ENCODE data around the gene CACNB2. TPM values are rescaled to one million over a fixed set of nuclear protein-coding genes. Genes with fewer than 3 reads are reported as not detected.

The CACNB2 gene
- total RNA-seq, 1 experiment from 2014 or later: 0.07 TPM

DNA sequence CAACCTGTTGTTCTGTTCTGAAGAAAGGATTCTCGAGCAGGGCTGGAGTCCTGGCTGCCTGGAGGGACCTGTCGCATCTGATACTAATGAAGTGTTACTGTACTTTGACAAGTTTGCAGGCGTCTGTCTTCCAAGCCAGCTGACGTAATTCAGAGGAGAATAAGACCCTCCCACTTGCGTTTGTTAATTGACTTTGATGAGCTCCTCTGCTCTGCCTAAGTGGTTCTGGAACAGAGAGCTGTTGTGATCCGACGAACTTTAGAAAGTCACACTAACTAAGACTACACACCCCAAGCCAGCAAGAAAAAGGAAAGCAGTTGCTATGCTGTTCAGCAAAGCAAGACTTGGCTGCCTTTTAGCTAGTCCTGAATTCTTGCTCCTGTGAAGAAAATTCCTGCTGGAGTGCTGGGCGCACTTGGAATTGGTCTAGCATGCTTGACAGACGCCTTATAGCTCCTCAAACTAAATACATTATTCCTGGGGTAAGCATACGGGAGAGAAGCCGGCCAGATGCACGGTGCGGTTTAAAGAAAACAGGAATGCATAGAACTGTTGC lies 200.3 kb downstream of the CACNB2 start:
- Histone ChIP-seq H4K20me1 (ENCODE audit: low read length) (no peaks in the 10 kb centered on the region), H3K27me3 (ENCODE audit: low read length) (peaks cover 21% of the 10 kb centered on the region), H3K4me1 (ENCODE audit: insufficient read depth, low read length) (no peaks in the 10 kb centered on the region), H3K4me3 (ENCODE audit: low read length) (no peak overlapping the region), H3K27ac (ENCODE audit: low read length) (no peak overlapping the region), H3K9me2 (replicated peaks; ENCODE audit: low read length) (no peaks in the 10 kb centered on the region), H3K36me3 (ENCODE audit: low read depth, low read length) (no peaks in the 10 kb centered on the region), H2AFZ (ENCODE audit: low read length) (no peak overlapping the region), H3K79me2 (ENCODE audit: low read length) (no peaks in the 10 kb centered on the region), H3K9me3 (ENCODE audit: low read length) (no peaks in the 10 kb centered on the region), H3K4me2 (ENCODE audit: low read length) (no peak overlapping the region), H3F3A (ENCODE audit: low read length, unreplicated experiment) (no peaks in the 10 kb centered on the region), H3K9ac (ENCODE audit: low read length) (no peak overlapping the region)
- intact Hi-C loops (cut with micrococcal nuclease): no loop called here
- DNase-seq: no peak
- ChIA-PET CTCF (no interaction called here), POLR2A (ENCODE audit: unreplicated experiment) (no interaction called here)
- no TSS peak for BruUV-seq (replicated peaks)
- TF ChIP-seq EZH2 (IDR thresholded peaks at IDR 0.05; ENCODE audit: low read length, unreplicated experiment): no peak
- TF ChIP-seq, protein P1, sequence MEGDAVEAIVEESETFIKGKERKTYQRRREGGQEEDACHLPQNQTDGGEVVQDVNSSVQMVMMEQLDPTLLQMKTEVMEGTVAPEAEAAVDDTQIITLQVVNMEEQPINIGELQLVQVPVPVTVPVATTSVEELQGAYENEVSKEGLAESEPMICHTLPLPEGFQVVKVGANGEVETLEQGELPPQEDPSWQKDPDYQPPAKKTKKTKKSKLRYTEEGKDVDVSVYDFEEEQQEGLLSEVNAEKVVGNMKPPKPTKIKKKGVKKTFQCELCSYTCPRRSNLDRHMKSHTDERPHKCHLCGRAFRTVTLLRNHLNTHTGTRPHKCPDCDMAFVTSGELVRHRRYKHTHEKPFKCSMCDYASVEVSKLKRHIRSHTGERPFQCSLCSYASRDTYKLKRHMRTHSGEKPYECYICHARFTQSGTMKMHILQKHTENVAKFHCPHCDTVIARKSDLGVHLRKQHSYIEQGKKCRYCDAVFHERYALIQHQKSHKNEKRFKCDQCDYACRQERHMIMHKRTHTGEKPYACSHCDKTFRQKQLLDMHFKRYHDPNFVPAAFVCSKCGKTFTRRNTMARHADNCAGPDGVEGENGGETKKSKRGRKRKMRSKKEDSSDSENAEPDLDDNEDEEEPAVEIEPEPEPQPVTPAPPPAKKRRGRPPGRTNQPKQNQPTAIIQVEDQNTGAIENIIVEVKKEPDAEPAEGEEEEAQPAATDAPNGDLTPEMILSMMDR (conservative IDR thresholded peaks at IDR 0.05; ENCODE audit: low read depth, low read length): no peak
- TF ChIP-seq EZH2phosphoT487 (IDR thresholded peaks at IDR 0.05; ENCODE audit: borderline replicate concordance, low read length): no peak
- ATAC-seq: no peak

DNA sequence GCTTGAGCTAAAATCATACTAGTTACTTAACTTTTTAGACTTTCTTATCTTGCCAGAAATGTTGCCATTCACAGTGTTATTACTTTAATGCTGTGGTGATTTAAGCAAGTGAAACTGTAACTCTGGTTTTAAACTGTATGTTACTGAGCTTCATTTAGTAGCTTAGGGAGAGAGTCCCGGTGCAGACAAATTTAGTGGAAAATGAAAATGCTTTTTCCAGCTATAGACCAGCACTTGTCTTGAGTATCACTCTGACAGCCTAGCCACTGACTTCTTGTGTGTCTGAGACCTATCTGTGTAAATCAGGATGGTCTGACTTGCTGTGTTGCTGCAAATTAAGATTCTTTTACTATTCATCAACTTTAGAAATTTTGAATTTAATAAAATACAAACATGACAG lies 200.8 kb downstream of the CACNB2 start:
- TF ChIP-seq, protein P1 (conservative IDR thresholded peaks at IDR 0.05; ENCODE audit: low read depth, low read length): no peak
- TF ChIP-seq EZH2 (IDR thresholded peaks at IDR 0.05; ENCODE audit: low read length, unreplicated experiment) (no peak), EZH2phosphoT487 (IDR thresholded peaks at IDR 0.05; ENCODE audit: borderline replicate concordance, low read length) (no peak)
- no peak overlapping the region for H3K4me2 ChIP-seq (ENCODE audit: low read length)
- no peaks in the 10 kb centered on the region for H3K4me1 ChIP-seq (ENCODE audit: insufficient read depth, low read length)
- no peaks in the 10 kb centered on the region for H4K20me1 ChIP-seq (ENCODE audit: low read length)
- H3K36me3 ChIP-seq (ENCODE audit: low read depth, low read length): no peaks in the 10 kb centered on the region
- H3K9me2 ChIP-seq (replicated peaks; ENCODE audit: low read length): no peaks in the 10 kb centered on the region
- no peak overlapping the region for H3K4me3 ChIP-seq (ENCODE audit: low read length)
- no peaks in the 10 kb centered on the region for H3K79me2 ChIP-seq (ENCODE audit: low read length)
- ATAC-seq (no peak), DNase-seq (no peak)
- no peak overlapping the region for H2AFZ ChIP-seq (ENCODE audit: low read length)
- intact Hi-C loops (cut with micrococcal nuclease): no loop called here
- peaks cover 21% of the 10 kb centered on the region for H3K27me3 ChIP-seq (ENCODE audit: low read length)
- no peaks in the 10 kb centered on the region for H3K9me3 ChIP-seq (ENCODE audit: low read length)
- BruUV-seq (replicated peaks): no TSS peak
- ChIA-PET POLR2A (ENCODE audit: unreplicated experiment) (no interaction called here), CTCF (no interaction called here)
- H3K9ac ChIP-seq (ENCODE audit: low read length): no peak overlapping the region
- H3F3A ChIP-seq (ENCODE audit: low read length, unreplicated experiment): no peaks in the 10 kb centered on the region
- H3K27ac ChIP-seq (ENCODE audit: low read length): no peak overlapping the region

DNA sequence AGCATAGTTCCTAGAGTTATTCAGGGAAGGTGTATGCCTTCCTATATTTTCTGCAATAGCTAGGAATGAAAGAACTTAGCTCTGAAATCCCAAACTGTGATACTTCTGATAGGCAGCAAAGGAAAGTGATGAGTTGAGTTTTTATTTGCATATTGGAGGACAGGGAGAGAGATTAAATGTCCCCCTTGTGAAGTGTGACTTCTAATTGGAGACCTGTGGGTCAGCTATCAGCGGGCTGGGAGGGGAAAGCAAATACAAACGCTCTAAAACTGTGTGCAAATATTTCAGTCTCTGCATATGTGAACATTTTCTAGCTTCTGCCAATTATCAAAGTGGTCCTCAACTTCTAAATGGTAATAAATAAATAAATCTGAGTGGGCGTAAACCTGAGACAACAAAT lies 203.3 kb downstream of the CACNB2 start:
- no peaks in the 10 kb centered on the region for H3F3A ChIP-seq (ENCODE audit: low read length, unreplicated experiment)
- no peak for DNase-seq
- no peak overlapping the region for H3K4me2 ChIP-seq (ENCODE audit: low read length)
- no peaks in the 10 kb centered on the region for H4K20me1 ChIP-seq (ENCODE audit: low read length)
- H3K4me3 ChIP-seq (ENCODE audit: low read length): no peak overlapping the region
- no peaks in the 10 kb centered on the region for H3K4me1 ChIP-seq (ENCODE audit: insufficient read depth, low read length)
- no peaks in the 10 kb centered on the region for H3K79me2 ChIP-seq (ENCODE audit: low read length)
- peaks cover 21% of the 10 kb centered on the region for H3K27me3 ChIP-seq (ENCODE audit: low read length)
- POLR2A ChIA-PET (ENCODE audit: unreplicated experiment): no interaction called here
- no peaks in the 10 kb centered on the region for H3K36me3 ChIP-seq (ENCODE audit: low read depth, low read length)
- BruUV-seq (replicated peaks): no TSS peak
- H3K9me2 ChIP-seq (replicated peaks; ENCODE audit: low read length): no peaks in the 10 kb centered on the region
- TF ChIP-seq EZH2phosphoT487 (IDR thresholded peaks at IDR 0.05; ENCODE audit: borderline replicate concordance, low read length) (no peak), EZH2 (IDR thresholded peaks at IDR 0.05; ENCODE audit: low read length, unreplicated experiment) (no peak)
- TF ChIP-seq, protein P1 (conservative IDR thresholded peaks at IDR 0.05; ENCODE audit: low read depth, low read length): no peak
- ATAC-seq: no peak
- intact Hi-C loops (cut with micrococcal nuclease): no loop called here
- no peak overlapping the region for H3K9ac ChIP-seq (ENCODE audit: low read length)
- H3K27ac ChIP-seq (ENCODE audit: low read length): no peak overlapping the region
- no peak overlapping the region for H2AFZ ChIP-seq (ENCODE audit: low read length)
- H3K9me3 ChIP-seq (ENCODE audit: low read length): no peaks in the 10 kb centered on the region
- CTCF ChIA-PET: no interaction called here
